ENCODE measurements around the gene SLC39A2. TPM values are rescaled to one million over a fixed set of nuclear protein-coding genes. Genes with fewer than 3 reads are reported as not detected.
A peak's percentile ranks its signal among the peaks of the same experiment; 100 is the strongest.

SLC39A2 gene
- total RNA-seq, 1 donor from 2014 or later = 0.38 TPM

- H3K27ac Mint-ChIP-seq = no peak overlapping the region
- ATAC-seq (ENCODE audit: low read depth) (no peak), DNase-seq (no peak)
- POLR2A ChIA-PET = no interaction called here
- no peaks in the 10 kb centered on the region for H3K27me3 Mint-ChIP-seq
- intact Hi-C loops (cut with micrococcal nuclease) = loop anchor here (1.0 kb wide), 3 partner anchors 18 to 646 kb away; partner anchors contain the start of gene PARP2
- peaks cover 30% of the 10 kb centered on the region for H3K36me3 Mint-ChIP-seq (ENCODE audit: low read depth)
- H3K9me3 Mint-ChIP-seq = no peaks in the 10 kb centered on the region
- CTCF ChIA-PET = interaction anchor here (1.0 to 1.6 kb wide), 2 partner anchors 18 to 26 kb away, joined by 3 to 8 read pairs; no protein-coding TSS in a partner anchor
- H3K4me1 Mint-ChIP-seq = peaks cover 31% of the 10 kb centered on the region
- TF ChIP-seq, protein P1, sequence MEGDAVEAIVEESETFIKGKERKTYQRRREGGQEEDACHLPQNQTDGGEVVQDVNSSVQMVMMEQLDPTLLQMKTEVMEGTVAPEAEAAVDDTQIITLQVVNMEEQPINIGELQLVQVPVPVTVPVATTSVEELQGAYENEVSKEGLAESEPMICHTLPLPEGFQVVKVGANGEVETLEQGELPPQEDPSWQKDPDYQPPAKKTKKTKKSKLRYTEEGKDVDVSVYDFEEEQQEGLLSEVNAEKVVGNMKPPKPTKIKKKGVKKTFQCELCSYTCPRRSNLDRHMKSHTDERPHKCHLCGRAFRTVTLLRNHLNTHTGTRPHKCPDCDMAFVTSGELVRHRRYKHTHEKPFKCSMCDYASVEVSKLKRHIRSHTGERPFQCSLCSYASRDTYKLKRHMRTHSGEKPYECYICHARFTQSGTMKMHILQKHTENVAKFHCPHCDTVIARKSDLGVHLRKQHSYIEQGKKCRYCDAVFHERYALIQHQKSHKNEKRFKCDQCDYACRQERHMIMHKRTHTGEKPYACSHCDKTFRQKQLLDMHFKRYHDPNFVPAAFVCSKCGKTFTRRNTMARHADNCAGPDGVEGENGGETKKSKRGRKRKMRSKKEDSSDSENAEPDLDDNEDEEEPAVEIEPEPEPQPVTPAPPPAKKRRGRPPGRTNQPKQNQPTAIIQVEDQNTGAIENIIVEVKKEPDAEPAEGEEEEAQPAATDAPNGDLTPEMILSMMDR (IDR thresholded peaks at IDR 0.05) = no peak
- peak overlapping the region; percentile 52 for H3K4me3 Mint-ChIP-seq
Observed at GRCh38 chr14:20988717-20989470, 10.2 kb upstream of the SLC39A2 start.

GRCh38 chr14:20989471-20989786 is 9.7 kb upstream of the SLC39A2 start:
- no peaks in the 10 kb centered on the region for H3K9me3 Mint-ChIP-seq
- intact Hi-C loops (cut with micrococcal nuclease) = loop anchor here (1.0 kb wide), 3 partner anchors 18 to 646 kb away; partner anchors contain the start of gene PARP2
- peaks cover 36% of the 10 kb centered on the region for H3K36me3 Mint-ChIP-seq (ENCODE audit: low read depth)
- H3K27ac Mint-ChIP-seq = peak overlapping the region; percentile 89
- ATAC-seq (ENCODE audit: low read depth) (no peak), DNase-seq (no peak)
- peak overlapping the region; percentile 94 for H3K4me3 Mint-ChIP-seq
- H3K27me3 Mint-ChIP-seq = no peaks in the 10 kb centered on the region
- peaks cover 31% of the 10 kb centered on the region for H3K4me1 Mint-ChIP-seq
- TF ChIP-seq, protein P1 (IDR thresholded peaks at IDR 0.05) = no peak
- ChIA-PET CTCF (interaction anchor here (1.0 to 1.6 kb wide), 2 partner anchors 19 to 25 kb away, joined by 3 to 8 read pairs; no protein-coding TSS in a partner anchor), POLR2A (no interaction called here)

DNA sequence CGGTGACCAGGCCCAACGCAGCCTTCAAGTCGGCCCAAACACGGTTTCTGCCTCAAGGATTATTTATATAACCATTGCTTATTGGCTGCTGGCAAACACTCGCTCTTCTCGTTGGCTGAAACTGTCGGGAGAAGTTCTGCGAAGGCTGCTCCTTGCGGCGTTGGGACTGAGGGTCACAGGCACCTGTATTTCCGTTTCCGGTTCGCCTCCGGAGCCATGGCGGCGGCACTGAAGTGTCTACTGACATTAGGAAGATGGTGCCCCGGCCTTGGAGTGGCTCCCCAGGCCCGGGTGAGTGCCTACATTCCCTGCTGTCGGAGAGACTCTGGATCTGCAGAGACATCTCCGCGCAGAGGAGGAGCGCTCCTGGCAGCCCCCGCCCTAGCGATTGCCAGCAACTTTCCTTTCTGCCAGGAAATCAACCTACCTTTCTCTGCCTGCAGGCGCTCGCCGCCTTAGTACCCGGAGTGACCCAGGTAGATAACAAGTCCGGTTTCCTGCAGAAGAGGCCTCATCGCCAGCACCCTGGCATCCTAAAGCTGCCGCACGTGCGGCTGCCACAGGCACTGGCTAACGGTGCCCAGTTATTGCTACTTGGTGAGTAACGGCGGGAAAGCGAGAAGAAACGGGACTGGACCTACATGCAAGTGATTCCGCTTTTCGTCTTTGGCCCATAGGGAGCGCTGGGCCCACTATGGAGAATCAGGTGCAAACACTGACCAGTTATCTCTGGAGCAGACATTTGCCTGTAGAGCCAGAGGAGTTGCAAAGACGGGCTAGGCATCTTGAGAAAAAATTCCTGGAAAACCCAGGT is 9.1 kb upstream of the SLC39A2 start, which contains the start of gene METTL17:
Gene METTL17 (plus strand): TSS at position 194 of the 814 bp plus-strand sequence. CDS start 23 bp downstream, at position 217.
- DNase-seq = peak; percentile 68
- peaks cover 41% of the 10 kb centered on the region for H3K36me3 Mint-ChIP-seq (ENCODE audit: low read depth)
- intact Hi-C loops (cut with micrococcal nuclease) = loop anchor here (1.0 kb wide), 3 partner anchors 19 to 647 kb away; partner anchors contain the start of gene PARP2
- H3K27ac Mint-ChIP-seq = peak within 1 kb of the TSS; percentile 89
- no peaks in the 10 kb centered on the region for H3K27me3 Mint-ChIP-seq
- CTCF ChIA-PET = interaction anchor here (1.0 to 1.6 kb wide), 2 partner anchors 19 to 25 kb away, joined by 3 to 8 read pairs; no protein-coding TSS in a partner anchor
- H3K4me1 Mint-ChIP-seq = peaks cover 31% of the 10 kb centered on the region
- POLR2A ChIA-PET = no interaction called here
- peak; percentile 97 for ATAC-seq (ENCODE audit: low read depth)
- TF ChIP-seq, protein P1 (IDR thresholded peaks at IDR 0.05) = no peak
- no peaks in the 10 kb centered on the region for H3K9me3 Mint-ChIP-seq
- H3K4me3 Mint-ChIP-seq = peak within 1 kb of the TSS; percentile 94

DNA sequence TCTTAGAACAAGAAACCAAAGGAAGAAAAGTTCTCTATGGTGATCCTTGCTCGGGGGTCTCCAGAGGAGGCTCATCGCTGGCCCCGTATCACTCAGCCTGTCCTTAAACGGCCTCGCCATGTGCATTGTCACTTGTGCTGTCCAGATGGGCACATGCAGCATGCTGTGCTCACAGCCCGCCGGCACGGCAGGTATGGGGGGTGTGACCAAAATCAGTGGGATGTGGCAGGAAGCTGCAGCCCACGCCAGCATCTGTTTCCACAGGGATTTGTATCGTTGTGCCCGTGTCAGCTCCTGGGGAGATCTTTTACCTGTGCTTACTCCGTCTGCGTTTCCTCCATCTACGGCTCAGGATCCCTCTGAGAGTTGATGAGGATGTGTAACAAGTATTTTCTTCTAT is 2.6 kb upstream of the SLC39A2 start:
- Mint-ChIP-seq H3K27ac (no peak overlapping the region), H3K4me1 (peaks cover 5% of the 10 kb centered on the region), H3K27me3 (no peaks in the 10 kb centered on the region), H3K36me3 (ENCODE audit: low read depth) (peaks cover 60% of the 10 kb centered on the region), H3K4me3 (no peak overlapping the region), H3K9me3 (no peaks in the 10 kb centered on the region)
- ChIA-PET POLR2A (interaction anchor here (0.6 kb wide), 1 partner anchor 480 kb away, joined by 4 read pairs; the partner anchor contains the start of genes RAB2B and TOX4), CTCF (interaction anchor here (1.0 to 1.4 kb wide), 2 partner anchors 18 to 96 kb away, joined by 3 read pairs; no protein-coding TSS in a partner anchor)
- intact Hi-C loops (cut with micrococcal nuclease) = no loop called here
- DNase-seq (no peak), ATAC-seq (ENCODE audit: low read depth) (no peak)
- TF ChIP-seq, protein P1 (IDR thresholded peaks at IDR 0.05) = no peak
